PFSK-1 (cell line): ENCODE data around the gene INAVA.

ENCODE experiments used
- FOXP2 ChIP-seq: optimal IDR thresholded peaks from 2 replicates; pipeline ENCODE3; 2011; ENCODE audit warnings: borderline replicate concordance, control low read depth, inconsistent platforms; ENCODE audit not compliant: insufficient read depth; ENCODE audit errors: extremely low read length, extremely low read depth
- POLR2AphosphoS5 ChIP-seq: IDR thresholded peaks from 2 replicates; pipeline ENCODE4 v1.6.1; 2012; ENCODE audit warnings: low read depth, mild to moderate bottlenecking, control low read depth, low read length, moderate library complexity
- REST ChIP-seq, 2 experiments: IDR thresholded peaks; 2 replicates each; pipeline versions ENCODE4 v1.6.1 to v1.8.0; 2011 to 2012; ENCODE audit warnings: low read depth in 2 of 2, low read length in 2 of 2, control low read depth in 1 of 2, inconsistent platforms in 1 of 2, mild to moderate bottlenecking in 1 of 2, moderate library complexity in 1 of 2; ENCODE audit not compliant: insufficient read depth in 1 of 2
- SIN3A ChIP-seq: IDR thresholded peaks from 2 replicates; pipeline ENCODE4 v1.6.1; 2012; ENCODE audit warnings: mild to moderate bottlenecking, low read length, moderate library complexity, borderline replicate concordance; ENCODE audit not compliant: insufficient read depth
- TAF1 ChIP-seq: IDR thresholded peaks from 2 replicates; pipeline ENCODE4 v1.6.1; 2012; ENCODE audit warnings: low read length, control low read depth, borderline replicate concordance; ENCODE audit not compliant: insufficient read depth

The INAVA gene

GRCh38 chr1:200866116-200866515, 28.6 kb upstream of the INAVA start:
- TF ChIP-seq FOXP2 (no peak), SIN3A (no peak), REST (IDR thresholded peaks at IDR 0.05; ENCODE audit: insufficient read depth in 1 of 2, low read depth in 2 of 2, low read length in 2 of 2) (no peak), TAF1 (no peak), POLR2AphosphoS5 (no peak)

- no peak for TF ChIP-seq FOXP2
- no peak for TF ChIP-seq TAF1
- no peak for TF ChIP-seq REST (IDR thresholded peaks at IDR 0.05; ENCODE audit: insufficient read depth in 1 of 2, low read depth in 2 of 2, low read length in 2 of 2)
- no peak for TF ChIP-seq POLR2AphosphoS5
- no peak for TF ChIP-seq SIN3A
These were observed 28.2 kb upstream of the INAVA start for GRCh38 chr1:200866521-200866920.

- TF ChIP-seq POLR2AphosphoS5 (no peak), REST (IDR thresholded peaks at IDR 0.05; ENCODE audit: insufficient read depth in 1 of 2, low read depth in 2 of 2, low read length in 2 of 2) (no peak), FOXP2 (no peak)
These were observed 27.5 kb upstream of the INAVA start for GRCh38 chr1:200867018-200867811.

DNA sequence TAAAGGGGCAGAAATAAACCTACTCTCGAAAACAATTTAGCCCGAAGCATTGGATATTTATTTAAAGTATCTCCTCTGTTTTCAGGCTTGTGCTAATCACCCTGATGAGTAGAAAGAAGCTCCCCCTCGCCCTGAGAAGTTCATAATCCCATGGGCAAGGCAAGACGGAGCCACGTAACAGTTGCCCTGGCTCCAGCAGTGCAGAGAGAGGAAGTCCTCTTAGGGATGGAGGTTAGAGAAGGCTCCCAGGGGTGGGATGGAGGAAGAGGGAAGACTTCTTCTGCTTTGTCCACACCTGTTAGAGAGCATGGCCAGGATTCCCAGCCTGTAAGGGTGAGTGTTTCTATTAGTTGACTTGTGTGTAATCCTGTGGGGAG, 25.3 kb upstream of the INAVA start:
- TF ChIP-seq SIN3A (no peak), FOXP2 (no peak)

GRCh38 chr1:200869753-200870391, 24.8 kb upstream of the INAVA start:
- TF ChIP-seq FOXP2 (no peak), SIN3A (no peak), TAF1 (no peak), REST (IDR thresholded peaks at IDR 0.05; ENCODE audit: insufficient read depth in 1 of 2, low read depth in 2 of 2, low read length in 2 of 2) (no peak), POLR2AphosphoS5 (no peak)
